ENCODE measurements around the gene IMPG2.

Gene IMPG2

DNA sequence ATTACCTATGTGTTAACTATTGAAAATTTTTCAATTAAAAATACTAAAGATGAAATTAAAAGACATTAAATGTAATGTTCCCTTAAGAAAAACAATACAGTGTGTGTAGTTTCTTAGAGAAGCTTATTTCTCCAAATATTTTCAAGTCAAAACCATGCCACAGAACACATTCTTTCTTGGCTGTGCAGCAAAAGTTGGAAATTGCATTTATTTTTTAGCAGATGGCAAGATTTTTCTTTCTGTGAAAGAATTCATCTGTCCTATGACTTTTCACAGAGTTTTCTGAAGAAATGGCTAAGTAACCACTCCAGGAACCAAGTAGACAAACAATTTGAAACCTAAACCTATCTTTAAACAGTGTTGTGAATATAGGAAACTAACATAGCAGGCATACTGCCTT is 47.2 kb downstream of the IMPG2 start:
- DNase-seq, result no peak

DNA sequence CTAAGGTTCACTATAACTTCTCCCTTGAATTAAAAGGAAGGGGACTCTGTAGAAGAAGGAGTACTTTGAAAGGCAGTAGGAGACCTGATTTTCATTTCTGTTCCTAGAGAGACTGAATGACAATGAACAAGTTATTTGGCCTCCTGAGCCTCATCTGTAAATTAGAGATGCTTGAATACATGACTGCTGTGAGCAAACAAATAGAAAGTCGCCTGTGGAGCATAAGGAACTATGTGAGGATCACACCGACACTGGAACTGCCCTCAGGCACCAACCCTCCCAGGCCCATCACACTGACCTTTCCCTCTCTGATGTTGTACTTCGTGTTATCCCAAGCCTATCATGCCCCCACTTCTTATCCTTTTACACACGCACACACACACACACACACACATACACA is 48.6 kb downstream of the IMPG2 start:
- DNase-seq, result no peak

DNA sequence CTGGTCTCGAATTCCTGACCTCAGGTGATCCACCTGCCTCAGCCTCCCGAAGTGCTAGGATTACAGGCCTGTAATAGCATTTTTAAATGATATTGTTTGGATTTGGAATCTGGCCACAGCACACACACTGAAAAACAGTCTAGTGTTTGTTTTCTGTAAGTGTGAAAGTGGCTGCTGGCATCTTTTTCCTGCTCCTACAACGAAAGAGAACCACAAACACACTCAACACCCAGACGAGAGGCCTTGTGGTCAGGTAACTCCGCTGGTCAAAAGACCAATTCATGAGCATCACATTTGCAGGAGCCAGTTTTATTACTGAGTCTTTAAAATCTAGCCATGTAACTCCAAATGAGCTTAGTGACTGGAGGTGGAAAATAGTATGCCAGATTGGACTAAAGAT is 50.2 kb downstream of the IMPG2 start:
- DNase-seq, result no peak

DNA sequence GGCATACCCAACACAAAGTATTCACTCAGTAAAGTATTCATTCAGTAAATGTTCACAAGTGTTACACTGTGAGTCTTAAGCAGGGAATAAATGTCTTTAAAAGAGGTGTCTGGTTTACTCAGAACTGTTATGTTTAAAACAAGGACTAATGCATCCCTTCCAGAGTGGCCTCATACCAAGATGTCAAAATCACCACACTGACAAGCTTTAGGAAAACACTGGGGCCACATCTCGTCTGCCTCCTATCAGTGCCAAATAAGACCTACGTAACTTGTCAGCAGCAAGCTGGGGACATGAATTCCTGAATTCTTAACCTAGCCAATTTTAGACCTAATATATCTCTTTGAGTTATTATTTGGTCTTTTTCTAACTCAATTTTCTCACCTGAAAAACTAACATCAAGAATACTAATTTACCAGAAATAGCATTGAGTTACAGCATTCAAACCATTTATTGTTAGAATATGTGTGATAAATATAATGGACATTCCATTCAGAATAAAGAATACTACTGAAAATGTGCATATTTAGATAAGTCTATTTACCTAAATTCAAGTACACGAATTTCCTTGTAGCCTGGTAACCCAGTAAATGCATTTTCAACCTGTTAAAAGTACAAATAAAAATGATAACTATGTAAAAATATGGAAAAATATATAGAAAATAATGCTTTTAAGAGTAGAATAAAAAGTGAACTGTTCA is 51.3 kb downstream of the IMPG2 start:
- no peak for DNase-seq

DNA sequence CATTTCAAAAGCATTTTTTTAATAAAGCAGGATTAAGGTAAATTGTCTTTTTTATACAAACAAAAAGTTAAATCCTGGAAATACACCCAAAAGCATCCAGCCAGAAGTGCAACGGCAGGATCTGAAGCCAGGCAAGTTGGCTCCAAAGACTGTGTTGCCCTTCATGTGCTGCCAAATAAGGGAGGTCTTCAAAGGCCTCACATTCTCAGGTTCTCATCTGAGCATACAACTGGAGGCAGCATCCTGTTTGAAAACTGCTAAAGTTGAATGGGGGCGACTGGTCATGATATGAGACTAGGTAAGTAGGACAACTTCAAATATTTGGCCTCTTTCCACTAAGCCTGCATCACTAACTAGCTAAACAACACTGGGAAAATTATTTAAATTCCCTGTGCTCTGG is 52.2 kb downstream of the IMPG2 start:
- no peak for DNase-seq

DNA sequence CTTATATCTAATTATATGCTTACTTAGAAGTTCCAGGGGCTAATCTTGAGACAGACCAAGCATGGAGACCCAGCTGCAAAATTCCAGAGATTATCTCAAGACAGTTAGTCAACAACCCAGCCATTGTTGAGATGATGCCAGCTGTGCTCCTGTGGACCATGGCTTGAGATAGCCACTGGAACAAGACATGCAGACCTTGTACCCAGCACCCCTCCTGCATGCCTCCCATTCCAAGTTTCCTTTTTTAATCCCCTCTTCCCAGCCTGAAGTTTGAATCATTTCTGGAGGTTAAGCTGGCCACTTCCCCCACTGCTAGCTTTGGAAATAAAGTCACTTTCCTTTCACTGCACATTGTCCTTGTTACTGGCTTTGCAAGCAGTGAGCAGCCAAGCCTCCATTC is 53.8 kb downstream of the IMPG2 start:
- no peak for DNase-seq

DNA sequence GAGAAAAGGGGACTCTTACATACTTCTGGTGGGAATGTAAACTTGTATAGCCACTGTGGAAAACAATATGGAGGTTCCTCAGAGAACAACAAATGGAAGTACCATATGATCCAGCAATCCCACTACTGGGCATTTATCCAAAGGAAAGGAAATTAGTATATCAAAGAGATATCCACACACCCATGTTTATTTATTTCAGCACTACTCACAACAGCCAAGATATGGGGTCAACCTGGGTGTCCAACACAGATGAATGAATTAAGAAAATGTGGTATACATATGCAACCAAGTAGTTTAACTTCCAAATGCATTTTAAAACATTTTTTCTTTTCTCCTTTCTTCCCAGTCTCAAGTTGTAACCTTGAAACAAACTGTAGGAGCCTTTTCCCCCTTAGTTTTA is 54.3 kb downstream of the IMPG2 start:
- no peak for DNase-seq

DNA sequence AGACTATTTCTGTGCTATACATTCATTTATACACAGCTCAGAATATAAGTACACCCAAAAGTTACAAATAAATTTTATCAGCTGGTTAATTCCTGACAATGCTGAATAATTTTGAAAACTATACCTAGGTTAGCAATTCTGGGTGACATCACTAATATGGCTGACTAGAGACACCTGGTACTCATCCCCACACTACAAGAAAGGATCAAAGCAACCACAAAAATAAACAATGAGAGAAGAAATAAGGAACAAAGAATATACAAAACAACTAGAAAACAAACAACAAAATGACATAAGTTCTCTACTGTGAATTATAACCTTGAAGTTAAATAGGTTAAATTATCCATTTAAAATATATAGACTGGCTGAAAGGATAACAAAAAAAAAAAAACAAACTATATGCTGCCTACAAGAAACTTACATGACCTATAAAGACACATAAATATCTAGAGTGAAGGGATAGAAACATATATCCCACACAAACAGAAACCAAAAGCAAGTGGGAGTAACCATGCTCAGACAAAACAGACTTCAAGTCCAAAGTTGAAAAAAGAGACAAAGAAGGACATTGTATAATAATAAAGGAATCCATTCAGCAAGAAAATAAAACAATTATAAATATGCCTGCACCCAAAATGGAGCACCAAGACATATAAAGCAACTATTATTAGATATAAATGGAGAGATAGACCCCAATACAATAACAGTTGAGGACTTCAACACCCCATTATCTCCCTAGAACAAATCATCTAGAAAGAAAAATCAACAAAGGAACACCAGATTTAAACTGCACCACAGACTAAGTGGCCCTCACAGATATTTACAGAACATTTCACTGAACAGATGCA is 57.8 kb downstream of the IMPG2 start:
- no peak for DNase-seq

DNA sequence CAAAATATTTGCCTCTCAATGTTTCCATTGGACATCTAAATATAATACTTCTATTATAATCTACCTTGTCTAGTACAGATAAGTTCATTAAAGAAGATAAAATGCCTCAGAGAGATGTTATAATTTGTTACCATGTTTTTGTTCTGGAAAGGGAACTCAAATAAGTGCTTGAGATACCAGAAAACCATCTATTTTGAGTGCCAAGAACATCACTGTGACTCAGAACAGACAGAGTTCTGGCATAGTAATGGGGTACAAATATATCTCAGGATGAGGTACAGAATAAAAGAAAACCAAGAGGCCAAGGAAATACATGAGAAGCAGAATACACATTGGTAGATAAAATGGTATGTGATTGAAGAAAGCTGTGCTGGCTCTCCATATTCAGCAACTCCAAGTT is 58.9 kb downstream of the IMPG2 start:
- no peak for DNase-seq

DNA sequence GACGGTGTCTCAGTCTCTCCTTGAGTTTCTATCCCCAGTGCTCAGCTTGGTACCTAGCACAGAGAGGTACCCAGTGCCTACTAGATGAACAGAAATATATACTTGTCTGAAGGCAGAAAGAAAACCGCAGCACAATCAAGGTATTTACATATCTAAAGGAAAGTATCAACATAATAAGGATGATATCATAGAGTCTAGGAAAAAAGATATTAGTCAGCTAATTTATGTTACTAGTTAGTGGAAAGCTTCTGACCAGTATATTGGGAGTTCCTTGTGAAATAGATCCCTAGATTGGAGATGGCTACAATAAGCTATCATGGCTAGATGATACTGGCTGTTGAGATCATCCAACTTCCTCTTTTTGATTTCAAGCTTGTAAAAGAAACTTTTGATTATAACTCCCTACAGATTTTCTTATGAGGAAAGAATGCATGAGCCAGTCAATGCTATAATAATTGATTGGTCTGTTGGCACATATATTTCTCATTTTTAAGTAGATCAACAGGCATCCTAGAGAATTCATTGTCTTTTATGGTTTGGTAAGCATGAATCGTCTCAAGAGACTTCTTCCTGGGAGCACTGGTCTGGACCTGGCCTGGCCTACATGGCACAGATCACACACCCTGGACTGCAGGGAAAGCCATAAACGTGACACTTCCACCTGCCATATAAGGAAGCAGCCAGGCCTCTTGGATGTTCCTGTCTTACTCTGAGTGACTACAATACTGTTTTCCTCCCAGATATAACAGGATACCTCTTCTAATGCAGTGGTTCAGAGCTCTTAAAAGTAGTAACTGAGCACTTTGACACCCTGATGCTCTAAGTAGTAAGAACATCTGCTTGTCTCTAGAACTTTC is 60.7 kb downstream of the IMPG2 start:
- peak; percentile 40 for DNase-seq

DNA sequence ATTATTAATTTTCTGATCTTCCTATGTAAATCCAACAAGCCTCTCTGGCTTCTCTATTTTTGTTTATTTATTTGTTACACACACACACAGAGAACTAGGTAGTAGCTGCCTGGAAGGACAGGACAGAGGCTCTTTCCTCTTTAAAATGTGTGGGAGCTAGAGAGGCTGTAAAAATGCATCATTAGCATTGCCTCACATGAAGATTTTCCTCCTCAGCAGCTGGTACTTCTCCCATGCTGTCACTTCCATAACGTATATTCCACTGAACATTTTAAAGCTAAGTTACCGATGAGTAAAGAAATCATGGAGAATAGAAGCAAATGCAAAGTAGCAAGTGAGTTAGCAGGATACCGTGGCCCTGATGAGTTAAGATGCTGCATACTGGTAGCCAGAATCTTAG is 63.9 kb downstream of the IMPG2 start:
- DNase-seq, result peak; percentile 28

DNA sequence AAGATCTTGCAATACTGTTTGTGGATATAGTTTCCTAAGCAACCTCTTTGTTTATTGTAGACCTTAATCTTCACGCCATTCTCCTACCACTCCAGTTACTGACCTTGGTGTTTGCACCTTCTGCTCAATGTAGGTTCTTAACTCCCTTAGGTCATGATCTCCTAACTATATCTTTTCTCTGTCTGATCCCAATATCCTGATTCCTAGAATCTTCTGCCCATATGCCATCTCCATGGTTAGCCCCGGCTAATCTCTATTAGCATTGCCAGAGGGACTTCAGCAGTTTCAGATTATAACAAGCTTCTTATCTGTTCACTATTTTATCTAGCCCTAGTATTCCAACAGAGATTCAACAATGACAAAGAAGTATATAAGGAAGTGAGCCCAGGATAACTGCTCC is 64.9 kb downstream of the IMPG2 start:
- no peak for DNase-seq

DNA sequence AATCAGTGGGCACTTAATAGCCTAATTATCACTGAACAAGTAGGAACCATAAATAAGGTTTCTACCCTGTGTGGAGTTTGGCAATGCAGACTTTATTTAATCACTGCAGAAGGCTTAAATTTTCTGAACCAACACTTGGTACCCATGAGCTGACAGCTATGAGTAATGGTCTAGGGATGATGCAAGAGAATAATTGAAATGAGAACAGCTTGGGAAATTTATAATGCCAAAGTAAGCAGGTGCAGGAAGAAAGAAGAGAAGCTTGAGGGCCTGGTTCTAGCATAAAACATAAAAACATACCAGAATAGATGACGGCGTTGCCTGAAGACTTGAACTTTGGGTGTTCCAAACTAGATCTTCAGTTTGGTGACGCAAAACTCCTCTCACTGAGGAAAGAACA is 67.0 kb downstream of the IMPG2 start:
- no peak for DNase-seq

DNA sequence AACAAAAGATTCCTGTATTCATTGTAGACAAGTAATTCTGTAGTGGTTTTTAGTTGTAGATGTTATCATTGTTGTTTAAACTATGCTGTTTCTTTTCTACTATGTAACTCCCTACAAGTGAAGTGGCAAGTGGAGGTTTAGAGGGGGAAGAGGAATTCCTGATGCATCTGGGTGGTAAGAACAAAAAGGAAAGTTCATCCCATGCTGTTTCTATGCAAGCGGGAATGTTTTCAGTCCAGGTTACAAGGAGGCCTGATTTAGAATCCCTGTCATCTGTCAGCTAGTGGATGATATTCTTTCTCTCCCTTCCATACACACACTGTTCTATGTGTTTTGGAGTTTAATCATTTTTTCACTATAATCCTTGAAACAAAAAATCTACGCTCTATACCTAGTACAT is 67.4 kb downstream of the IMPG2 start:
- no peak for DNase-seq

DNA sequence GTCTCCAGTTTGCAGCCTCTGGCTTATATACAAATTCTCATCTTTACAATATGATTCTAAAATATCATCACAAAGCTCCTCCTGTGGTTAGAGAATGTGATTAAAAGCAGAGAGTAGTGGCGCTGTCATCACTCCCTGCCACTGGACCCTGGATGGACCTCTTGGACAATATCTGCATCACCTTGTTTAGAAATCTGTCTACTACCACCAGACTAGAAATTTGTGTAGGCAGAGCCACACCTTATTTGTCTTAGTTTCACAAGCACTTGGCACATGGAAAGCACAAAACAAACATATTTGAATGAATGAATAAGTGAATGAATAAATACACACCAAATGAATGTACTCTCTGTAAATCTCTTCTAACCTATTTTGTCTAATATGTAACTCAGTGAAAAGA is 68.1 kb downstream of the IMPG2 start:
- no peak for DNase-seq

DNA sequence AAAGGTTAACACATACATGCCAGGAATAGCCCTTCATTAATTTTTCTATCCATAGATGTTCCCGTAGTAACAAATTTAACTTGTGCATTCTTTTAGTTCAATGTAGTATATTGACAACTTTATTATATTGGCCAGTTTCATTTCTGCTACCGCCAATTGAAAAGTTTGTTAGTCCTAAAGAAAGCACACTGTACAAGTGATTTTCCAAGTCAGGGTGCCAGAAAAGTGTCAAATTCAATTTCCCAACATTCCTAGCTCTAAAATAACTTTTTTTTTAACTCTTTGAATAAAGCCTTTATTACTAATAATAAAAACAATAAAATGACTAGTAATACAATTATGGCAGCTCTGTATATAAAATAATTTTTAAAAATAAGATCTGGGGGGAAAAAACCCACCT is 68.9 kb downstream of the IMPG2 start:
- DNase-seq, result no peak

DNA sequence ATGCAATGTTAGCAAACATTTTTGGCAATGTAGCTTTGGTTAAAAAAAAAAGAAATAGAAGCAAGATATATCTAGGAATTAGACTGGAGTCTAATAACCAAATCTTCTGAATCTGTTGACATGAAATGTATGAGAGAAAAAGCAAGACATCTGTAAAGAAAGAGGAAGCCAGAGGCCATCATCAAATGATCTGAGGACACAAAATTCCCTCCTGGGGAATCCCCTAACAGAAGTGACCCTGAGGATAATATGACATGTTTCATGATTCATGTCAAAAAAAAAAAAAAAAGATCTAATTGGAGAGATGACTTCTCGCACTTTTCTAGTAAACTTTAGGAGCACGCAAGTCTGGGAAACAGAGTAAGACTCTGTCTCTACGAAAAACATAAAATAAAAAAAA is 70.9 kb downstream of the IMPG2 start:
- DNase-seq, result peak; percentile 82

DNA sequence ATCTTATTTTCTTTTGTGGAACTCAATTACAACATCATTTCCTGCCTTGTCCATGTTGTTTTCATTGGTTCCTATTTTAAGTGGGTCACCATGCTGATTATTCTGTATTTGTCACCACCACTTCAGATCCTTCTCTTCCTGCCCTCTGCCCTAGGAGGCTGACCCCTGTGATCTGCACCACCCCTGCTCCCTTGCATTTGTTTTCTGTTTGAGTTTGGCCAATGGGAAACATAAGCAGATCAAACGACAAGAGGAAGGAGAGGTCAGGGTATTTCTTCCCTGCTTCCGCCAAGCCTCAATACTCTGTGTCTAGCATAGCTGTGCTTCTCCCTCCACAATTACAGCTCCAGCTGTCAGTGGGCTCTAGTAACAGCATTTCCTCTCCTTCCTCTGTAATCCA is 71.6 kb downstream of the IMPG2 start:
- DNase-seq, result peak; percentile 50

DNA sequence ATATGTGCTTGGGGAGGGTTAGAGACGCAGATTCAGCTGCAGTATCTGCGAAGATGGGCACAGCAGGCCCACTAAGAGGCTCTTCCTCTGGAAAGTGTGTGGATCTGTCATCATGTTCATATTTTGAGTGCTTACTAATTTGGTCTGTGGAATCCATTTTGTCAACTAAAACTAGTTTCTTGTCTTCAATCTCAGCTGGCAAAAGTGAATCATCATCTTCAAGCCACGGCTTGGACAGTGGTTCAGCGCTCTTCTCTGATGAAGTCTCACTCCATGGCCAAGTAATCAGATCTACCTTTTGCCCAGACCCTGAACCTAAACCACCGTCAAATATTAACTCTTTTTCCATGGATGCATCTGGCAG is 76.2 kb downstream of the IMPG2 start:
- DNase-seq, result no peak

DNA sequence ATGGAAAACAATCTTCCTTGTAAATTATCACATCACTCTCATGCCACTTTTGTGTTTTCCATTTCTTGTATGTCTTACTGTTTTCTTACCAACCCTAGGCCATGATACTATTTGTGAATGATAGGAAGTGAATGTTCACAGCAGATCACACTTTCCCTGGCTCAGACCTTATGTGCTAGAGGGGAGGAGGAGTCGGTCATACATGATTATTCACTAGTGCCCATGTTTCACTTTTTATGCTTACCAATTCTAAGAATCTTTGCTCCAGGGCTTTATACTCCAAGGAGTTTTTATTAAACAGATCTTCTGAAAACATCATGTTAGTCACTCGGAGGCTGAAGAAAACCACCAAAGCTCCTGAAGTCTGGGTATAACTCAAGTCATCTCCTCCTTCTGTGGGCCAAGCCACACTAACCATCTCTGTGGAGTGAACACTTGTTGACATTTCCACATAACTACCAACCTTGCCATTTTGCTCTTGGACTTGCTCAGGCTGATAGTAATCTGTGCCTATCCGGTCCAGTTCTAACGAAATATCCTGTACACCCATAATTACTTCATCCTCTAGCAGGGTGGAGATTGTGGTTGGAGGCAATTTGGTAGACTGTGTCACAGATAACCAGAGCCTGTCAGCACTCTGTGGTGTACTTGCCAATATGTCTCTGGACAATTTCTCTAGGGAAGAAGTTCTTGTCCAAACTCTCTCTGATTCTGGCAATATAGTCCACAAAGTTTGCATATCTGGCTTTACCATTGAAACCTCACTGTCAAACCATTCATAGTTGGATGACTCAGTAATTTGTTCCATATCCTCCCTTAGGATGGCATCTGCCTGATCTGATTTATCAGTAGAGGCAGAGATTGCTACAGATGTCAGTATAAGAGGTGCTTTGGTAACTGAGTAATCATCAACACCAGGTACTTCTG is 76.8 kb downstream of the IMPG2 start:
- no peak for DNase-seq

DNA sequence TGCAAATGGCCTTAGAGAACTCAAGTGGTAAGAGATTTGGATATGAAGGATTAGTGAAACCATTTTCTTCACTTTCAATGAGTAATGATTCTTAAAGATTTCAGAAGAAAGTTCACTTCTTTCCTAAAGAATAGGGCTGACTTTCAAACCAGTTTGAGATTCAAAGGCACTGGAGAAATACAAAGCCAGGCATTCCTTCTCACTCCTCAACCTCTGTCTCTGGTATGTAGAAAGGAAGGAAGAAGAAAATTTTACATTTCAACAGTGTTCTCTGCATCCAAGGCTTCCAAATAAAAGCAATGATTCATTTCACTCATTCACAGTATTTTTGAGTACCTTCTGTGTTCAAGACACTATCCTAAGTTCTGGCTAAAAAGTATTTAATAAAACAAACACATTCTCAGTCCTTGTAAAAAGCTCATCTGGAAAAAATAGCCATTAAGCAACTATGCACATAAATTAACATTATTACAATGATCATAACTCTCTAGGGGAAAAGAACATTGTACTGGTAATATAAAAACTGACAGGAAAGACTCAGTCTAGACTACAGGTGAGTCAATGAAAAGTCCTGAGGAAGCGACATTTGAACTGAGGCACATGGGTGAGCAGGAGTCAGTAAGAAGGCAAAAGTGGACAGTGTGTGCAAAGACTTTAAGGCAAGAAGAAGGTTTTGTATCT is 79.5 kb downstream of the IMPG2 start:
- DNase-seq, result no peak

DNA sequence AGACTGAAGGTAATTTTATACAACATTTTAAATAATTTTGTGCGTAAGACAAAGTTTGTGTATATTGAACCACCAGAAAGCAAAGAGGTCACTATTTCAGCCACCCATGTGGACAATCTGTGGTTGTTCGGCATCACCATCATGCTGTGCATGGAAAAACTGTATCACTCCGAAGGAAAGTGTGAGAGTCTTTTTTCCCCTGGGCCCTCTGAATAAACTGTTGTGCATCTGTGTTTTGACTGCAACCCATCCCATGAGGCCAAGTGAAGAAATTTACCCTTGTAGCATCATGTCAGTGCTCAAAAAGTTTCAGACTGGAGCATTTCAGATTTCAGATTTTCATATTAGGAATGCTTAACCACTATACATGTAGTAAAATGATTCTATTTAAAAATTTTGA is 85.3 kb downstream of the IMPG2 start:
- DNase-seq, result no peak
